K562 (cell line): ENCODE measurements around the gene BANF2. TPM values are rescaled to one million over a fixed set of nuclear protein-coding genes. Genes with fewer than 3 reads are reported as not detected.

Source experiments
- CBFA2T2 ChIP-seq: fragments of 450-650 bp; conservative IDR thresholded peaks from 2 replicates; pipeline ENCODE4 v1.6.1; 2017; ENCODE audit warnings: mild to moderate bottlenecking
- CTBP1 ChIP-seq: fragments of 450-650 bp; IDR thresholded peaks from 2 replicates; pipeline ENCODE4 v1.6.1; 2016; ENCODE audit warnings: borderline replicate concordance
- HCFC1 ChIP-seq: IDR thresholded peaks from 2 replicates; pipeline ENCODE4 v1.6.1; 2012; ENCODE audit warnings: low read depth, low read length, improper control_type of control experiment
- KDM4B ChIP-seq, 2 experiments: fragments of 450-650 bp in 1 of 2; sonication (generic) in 1 of 2; IDR thresholded peaks; 2 replicates each; pipeline ENCODE4 v1.6.1; 2016 to 2017; ENCODE audit warnings: borderline replicate concordance in 2 of 2, antibody characterized with exemption in 1 of 2, low read depth in 1 of 2, mild to moderate bottlenecking in 1 of 2
- RCOR1 ChIP-seq, 2 experiments: IDR thresholded peaks; 2 replicates each; pipeline ENCODE4 v1.6.1; 2012; ENCODE audit warnings: low read depth in 2 of 2, low read length in 2 of 2, borderline replicate concordance in 1 of 2, improper control_type of control experiment in 1 of 2
- SIX5 ChIP-seq, 2 experiments: IDR thresholded peaks; 2 replicates each; pipeline ENCODE4 v1.6.1; 2011; ENCODE audit warnings: low read length in 2 of 2, borderline replicate concordance in 1 of 2, low read depth in 1 of 2, mild to moderate bottlenecking in 1 of 2, moderate library complexity in 1 of 2; ENCODE audit not compliant: insufficient read depth in 1 of 2
- SMARCC2 ChIP-seq: fragments of 450-650 bp; IDR thresholded peaks from 2 replicates; pipeline ENCODE4 v1.6.1; 2017; ENCODE audit warnings: antibody characterized with exemption, moderate library complexity, mild to moderate bottlenecking, low read depth
- TRIM24 ChIP-seq, 2 experiments: fragments of 450-650 bp; IDR thresholded peaks; 2 replicates each; pipeline ENCODE4 v1.6.1; 2016
- USF2 ChIP-seq: sonication (generic); formaldehyde crosslinking; IDR thresholded peaks from 2 replicates; pipeline ENCODE4 v1.5.0; 2020; ENCODE audit warnings: missing genetic modification reagents
- YBX1 ChIP-seq: fragments of 450-650 bp; IDR thresholded peaks from 2 replicates; pipeline ENCODE4 v1.7.1; 2016; ENCODE audit warnings: mild to moderate bottlenecking
- YY1 ChIP-seq, 3 experiments: IDR thresholded peaks; 2 replicates each; pipeline ENCODE4 v1.6.1; 2011; ENCODE audit warnings: low read length in 2 of 3, mild to moderate bottlenecking in 2 of 3, moderate library complexity in 2 of 3, borderline replicate concordance in 1 of 3, control low read depth in 1 of 3, low read depth in 1 of 3; ENCODE audit not compliant: insufficient read depth in 3 of 3, insufficient replicate concordance in 2 of 3, control insufficient read depth in 1 of 3, insufficient read length in 1 of 3; ENCODE audit errors: extremely low read depth in 1 of 3
- ZNF324 ChIP-seq: fragments of 250-450 bp; sonication (Bioruptor Pico); IDR thresholded peaks from 2 replicates; pipeline ENCODE4 v1.4.0; 2020; ENCODE audit warnings: mild to moderate bottlenecking
- polyA plus RNA-seq, 8 experiments: library from polyadenylated mRNA; depleted of rRNA in 4 of 8; stranded (reverse) in 5 of 8; unstranded in 3 of 8; fragments of >200 nt; fragmentation: Nextera tagmentation in 2 of 8; fragmentation: Illumina TruSeq in 1 of 8; extraction: Ambion mirVana in 2 of 8; extraction: Trizol in 1 of 8; gene quantifications; 2 replicates each; pipeline versions ENCODE4 v1.2.1 to v1.2.3, GENCODE V29; 2011 to 2014; ENCODE audit warnings: inconsistent platforms in 1 of 8, missing spikeins in 1 of 8
- total RNA-seq, 7 experiments: library from RNA; depleted of rRNA in 6 of 7; stranded (reverse); fragments of >200 nt in 6 of 7; fragmentation: Illumina TruSeq in 2 of 7; extraction: Trizol in 2 of 7; gene quantifications; 2 replicates each; pipeline versions ENCODE4 v1.2.1 to v1.2.3, GENCODE V29; 2011 to 2021; ENCODE audit warnings: low replicate concordance in 1 of 7
- TF ChIP-seq, protein P1 (sequence below): fragments of 250-450 bp; sonication (Bioruptor Pico); IDR thresholded peaks from 2 replicates; pipeline ENCODE4 v1.5.0; 2021; ENCODE audit warnings: mild to moderate bottlenecking, borderline replicate concordance
- TF ChIP-seq, protein P2 (sequence below): fragments of 450-650 bp; IDR thresholded peaks from 2 replicates; pipeline ENCODE4 v1.6.1; 2016; ENCODE audit warnings: low read depth, mild to moderate bottlenecking, moderate library complexity
- TF ChIP-seq, protein P3 (sequence below), 2 experiments: fragments of 200-800 bp in 1 of 2; sonication (Bioruptor generic) in 1 of 2; sonication (generic) in 1 of 2; formaldehyde crosslinking in 1 of 2; IDR thresholded peaks in 1 of 2; conservative IDR thresholded peaks in 1 of 2; 2 replicates each; pipeline versions ENCODE4 v1.5.0 to v1.6.1; 2016 to 2020; ENCODE audit warnings: missing compliant biosample characterization in 1 of 2, missing genetic modification characterization in 1 of 2, missing genetic modification reagents in 1 of 2

The BANF2 gene
- total and polyA plus RNA-seq, 9 of the 15 experiments (the other 6 are each of a cell fraction or from before 2014, with no cell fraction given): not detected

DNA sequence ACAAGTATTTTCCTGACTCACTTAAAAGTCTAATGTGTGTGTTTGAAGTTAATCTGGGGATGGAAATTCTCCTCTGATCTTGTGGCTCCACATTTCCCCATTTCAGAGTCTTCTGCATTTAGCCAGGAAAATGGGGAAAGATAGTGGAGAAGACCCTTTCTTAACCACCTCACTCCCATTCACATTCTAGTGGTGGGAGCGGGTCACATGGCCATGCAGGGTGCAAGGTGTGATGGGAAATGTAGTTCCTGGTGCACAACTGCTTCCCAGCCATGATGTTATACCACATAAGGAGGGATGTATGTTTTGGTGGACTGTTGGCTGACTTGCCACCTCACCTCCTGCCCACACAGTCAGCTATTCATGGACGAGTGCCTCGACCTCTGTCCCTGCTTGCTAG lies 61.8 kb downstream of the BANF2 start (continued):
- TF ChIP-seq, protein P1, sequence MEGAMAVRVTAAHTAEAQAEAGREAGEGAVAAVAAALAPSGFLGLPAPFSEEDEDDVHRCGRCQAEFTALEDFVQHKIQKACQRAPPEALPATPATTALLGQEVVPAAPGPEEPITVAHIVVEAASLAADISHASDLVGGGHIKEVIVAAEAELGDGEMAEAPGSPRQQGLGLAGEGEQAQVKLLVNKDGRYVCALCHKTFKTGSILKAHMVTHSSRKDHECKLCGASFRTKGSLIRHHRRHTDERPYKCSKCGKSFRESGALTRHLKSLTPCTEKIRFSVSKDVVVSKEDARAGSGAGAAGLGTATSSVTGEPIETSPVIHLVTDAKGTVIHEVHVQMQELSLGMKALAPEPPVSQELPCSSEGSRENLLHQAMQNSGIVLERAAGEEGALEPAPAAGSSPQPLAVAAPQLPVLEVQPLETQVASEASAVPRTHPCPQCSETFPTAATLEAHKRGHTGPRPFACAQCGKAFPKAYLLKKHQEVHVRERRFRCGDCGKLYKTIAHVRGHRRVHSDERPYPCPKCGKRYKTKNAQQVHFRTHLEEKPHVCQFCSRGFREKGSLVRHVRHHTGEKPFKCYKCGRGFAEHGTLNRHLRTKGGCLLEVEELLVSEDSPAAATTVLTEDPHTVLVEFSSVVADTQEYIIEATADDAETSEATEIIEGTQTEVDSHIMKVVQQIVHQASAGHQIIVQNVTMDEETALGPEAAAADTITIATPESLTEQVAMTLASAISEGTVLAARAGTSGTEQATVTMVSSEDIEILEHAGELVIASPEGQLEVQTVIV (CRISPR knock-in tag): no peak
- peak in 1 of 3 experiments; percentile 57 for TF ChIP-seq YY1 (IDR thresholded peaks at IDR 0.05; ENCODE audit: borderline replicate concordance in 1 of 3, control insufficient read depth in 1 of 3, extremely low read depth in 1 of 3, insufficient read depth in 3 of 3, insufficient read length in 1 of 3, insufficient replicate concordance in 2 of 3, low read depth in 1 of 3, low read length in 2 of 3)
- TF ChIP-seq ZNF324 (CRISPR knock-in tag): no peak
- no peak for TF ChIP-seq RCOR1 (IDR thresholded peaks at IDR 0.05; ENCODE audit: borderline replicate concordance in 1 of 2, low read depth in 2 of 2, low read length in 2 of 2)
- TF ChIP-seq HCFC1: peak; percentile 83
- TF ChIP-seq YBX1: no peak
- TF ChIP-seq USF2 (CRISPR knock-in tag): peak; percentile 95
- TF ChIP-seq, protein P2, sequence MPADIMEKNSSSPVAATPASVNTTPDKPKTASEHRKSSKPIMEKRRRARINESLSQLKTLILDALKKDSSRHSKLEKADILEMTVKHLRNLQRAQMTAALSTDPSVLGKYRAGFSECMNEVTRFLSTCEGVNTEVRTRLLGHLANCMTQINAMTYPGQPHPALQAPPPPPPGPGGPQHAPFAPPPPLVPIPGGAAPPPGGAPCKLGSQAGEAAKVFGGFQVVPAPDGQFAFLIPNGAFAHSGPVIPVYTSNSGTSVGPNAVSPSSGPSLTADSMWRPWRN: no peak
- TF ChIP-seq TRIM24 (IDR thresholded peaks at IDR 0.05): no peak
- no peak for TF ChIP-seq SMARCC2
- TF ChIP-seq KDM4B (IDR thresholded peaks at IDR 0.05; ENCODE audit: borderline replicate concordance in 2 of 2, low read depth in 1 of 2): no peak
- TF ChIP-seq, protein P3, sequence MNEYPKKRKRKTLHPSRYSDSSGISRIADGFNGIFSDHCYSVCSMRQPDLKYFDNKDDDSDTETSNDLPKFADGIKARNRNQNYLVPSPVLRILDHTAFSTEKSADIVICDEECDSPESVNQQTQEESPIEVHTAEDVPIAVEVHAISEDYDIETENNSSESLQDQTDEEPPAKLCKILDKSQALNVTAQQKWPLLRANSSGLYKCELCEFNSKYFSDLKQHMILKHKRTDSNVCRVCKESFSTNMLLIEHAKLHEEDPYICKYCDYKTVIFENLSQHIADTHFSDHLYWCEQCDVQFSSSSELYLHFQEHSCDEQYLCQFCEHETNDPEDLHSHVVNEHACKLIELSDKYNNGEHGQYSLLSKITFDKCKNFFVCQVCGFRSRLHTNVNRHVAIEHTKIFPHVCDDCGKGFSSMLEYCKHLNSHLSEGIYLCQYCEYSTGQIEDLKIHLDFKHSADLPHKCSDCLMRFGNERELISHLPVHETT (CRISPR knock-in tag; conservative IDR thresholded peaks at IDR 0.05 in 1 of 2, IDR thresholded peaks at IDR 0.05 in 1 of 2): no peak
- TF ChIP-seq CTBP1: no peak
- TF ChIP-seq CBFA2T2: 0 out of 2 replicates have a peak, but pooled peaks have one; percentile 12
- TF ChIP-seq SIX5 (IDR thresholded peaks at IDR 0.05; ENCODE audit: borderline replicate concordance in 1 of 2, insufficient read depth in 1 of 2, low read depth in 1 of 2, low read length in 2 of 2): peak; percentile 46 to 52; a peak in 3 of 4 replicates
